NB4 (cell line): Measurements from ENCODE around the gene ASCC2.
"Not testable (repeated sequence)": the region's sequence is repeated elsewhere in the genome, so short reads cannot be mapped to it uniquely, and the experiment has no call there.

ENCODE experiments used
- CTCF ChIP-seq: IDR thresholded peaks from one replicate; pipeline ENCODE4 v1.5.1; 2012; ENCODE audit warnings: low read depth, low read length
- MYC ChIP-seq: IDR thresholded peaks from 2 replicates; pipeline ENCODE4 v1.6.1; 2011; ENCODE audit warnings: low read depth, low read length
- POLR2A ChIP-seq: IDR thresholded peaks from 2 replicates; pipeline ENCODE4 v1.6.1; 2011; ENCODE audit warnings: mild to moderate bottlenecking; ENCODE audit not compliant: insufficient read length; ENCODE audit errors: extremely low read depth

- not testable (repeated sequence) for TF ChIP-seq POLR2A, CTCF, MYC
These were observed 1.2 kb downstream of the ASCC2 start for GRCh38 chr22:29836791-29837370.
